ENCODE measurements around the gene MAP7D2. TPM values are rescaled to one million over a fixed set of nuclear protein-coding genes. Genes with fewer than 3 reads are reported as not detected.
A peak's percentile ranks its signal among the peaks of the same experiment; 100 is the strongest.

MAP7D2 gene
- total RNA-seq, 1 donor from 2014 or later: 0.98 TPM

GRCh38 chrX:20007962-20008622, 108.6 kb downstream of the MAP7D2 start:
- Histone ChIP-seq H3K27me3 (no peaks in the 10 kb centered on the region), H3K36me3 (no peaks in the 10 kb centered on the region), H3K4me1 (no peaks in the 10 kb centered on the region), H3K4me3 (no peak overlapping the region), H3K27ac (no peak overlapping the region), H3K9me3 (no peaks in the 10 kb centered on the region)
- no peak for DNase-seq (ENCODE audit: extremely low spot score in 2 of 2)
- intact Hi-C loops (cut with DNase I): no loop called here
- no peak for TF ChIP-seq POLR2A (IDR thresholded peaks at IDR 0.05)
- TF ChIP-seq POLR2AphosphoS5 (IDR thresholded peaks at IDR 0.05; ENCODE audit: insufficient read depth in 1 of 2, low read depth in 1 of 2): no peak
- TF ChIP-seq CTCF (IDR thresholded peaks at IDR 0.05): no peak

GRCh38 chrX:20005883-20006282, 110.8 kb downstream of the MAP7D2 start:
- TF ChIP-seq POLR2A (IDR thresholded peaks at IDR 0.05) (no peak), CTCF (IDR thresholded peaks at IDR 0.05) (no peak), POLR2AphosphoS5 (IDR thresholded peaks at IDR 0.05; ENCODE audit: insufficient read depth in 1 of 2, low read depth in 1 of 2) (no peak)

GRCh38 chrX:20001588-20001987, 115.1 kb downstream of the MAP7D2 start:
- no peak overlapping the region for H3K4me3 ChIP-seq
- no peaks in the 10 kb centered on the region for H3K36me3 ChIP-seq
- no peak for DNase-seq (ENCODE audit: extremely low spot score in 2 of 2)
- TF ChIP-seq POLR2AphosphoS5 (IDR thresholded peaks at IDR 0.05; ENCODE audit: insufficient read depth in 1 of 2, low read depth in 1 of 2): no peak
- intact Hi-C loops (cut with DNase I): no loop called here
- H3K27ac ChIP-seq: no peak overlapping the region
- H3K9me3 ChIP-seq: no peaks in the 10 kb centered on the region
- no peaks in the 10 kb centered on the region for H3K27me3 ChIP-seq
- H3K4me1 ChIP-seq: no peaks in the 10 kb centered on the region

More at GRCh38 chrX:20005883-20006282, 110.8 kb downstream of the MAP7D2 start:
- Histone ChIP-seq H3K9me3 (no peaks in the 10 kb centered on the region), H3K27me3 (no peaks in the 10 kb centered on the region), H3K36me3 (no peaks in the 10 kb centered on the region), H3K27ac (no peak overlapping the region), H3K4me3 (no peak overlapping the region), H3K4me1 (no peaks in the 10 kb centered on the region)
- intact Hi-C loops (cut with DNase I): no loop called here
- DNase-seq (ENCODE audit: extremely low spot score in 2 of 2): no peak

- DNase-seq (ENCODE audit: extremely low spot score in 2 of 2): no peak
- TF ChIP-seq POLR2AphosphoS5 (IDR thresholded peaks at IDR 0.05; ENCODE audit: insufficient read depth in 1 of 2, low read depth in 1 of 2): no peak
- no peak for TF ChIP-seq POLR2A (IDR thresholded peaks at IDR 0.05)
- TF ChIP-seq CTCF (IDR thresholded peaks at IDR 0.05): no peak
- Histone ChIP-seq H3K4me3 (peak overlapping the region; percentile 34 to 75), H3K36me3 (no peaks in the 10 kb centered on the region), H3K27ac (peak overlapping the region; percentile 60), H3K9me3 (no peaks in the 10 kb centered on the region), H3K4me1 (peaks cover 4% of the 10 kb centered on the region), H3K27me3 (no peaks in the 10 kb centered on the region)
- intact Hi-C loops (cut with DNase I): no loop called here
Observed at GRCh38 chrX:19991350-19991718, 125.4 kb downstream of the MAP7D2 start.

GRCh38 chrX:19990556-19991349, 126.0 kb downstream of the MAP7D2 start, which contains the start of gene BCLAF3:
BCLAF3 (minus strand) TSS chrX:19991061; CDS start chrX:19970264, 20,797 bp downstream.
- intact Hi-C loops (cut with DNase I): no loop called here
- DNase-seq (ENCODE audit: extremely low spot score in 2 of 2): no peak
- H3K4me1 ChIP-seq: peaks cover 4% of the 10 kb centered on the region

More at GRCh38 chrX:19990556-19991349, 126.0 kb downstream of the MAP7D2 start, which contains the start of gene BCLAF3:
- Histone ChIP-seq H3K27ac (peak within 1 kb of the TSS; percentile 83), H3K9me3 (no peaks in the 10 kb centered on the region), H3K36me3 (no peaks in the 10 kb centered on the region), H3K27me3 (no peaks in the 10 kb centered on the region), H3K4me3 (peak within 1 kb of the TSS; percentile 57 to 75)
- TF ChIP-seq CTCF (IDR thresholded peaks at IDR 0.05) (peak; percentile 58 to 77 (median 63)), POLR2A (IDR thresholded peaks at IDR 0.05) (no peak)
